ENCODE results near the gene ATF1. TPM values are rescaled to one million over a fixed set of nuclear protein-coding genes. Genes with fewer than 3 reads are reported as not detected.
A peak's percentile ranks its signal among the peaks of the same experiment; 100 is the strongest.

ATF1 gene
- 37.1 TPM for total RNA-seq (ENCODE audit: insufficient read depth, low replicate concordance)

DNA sequence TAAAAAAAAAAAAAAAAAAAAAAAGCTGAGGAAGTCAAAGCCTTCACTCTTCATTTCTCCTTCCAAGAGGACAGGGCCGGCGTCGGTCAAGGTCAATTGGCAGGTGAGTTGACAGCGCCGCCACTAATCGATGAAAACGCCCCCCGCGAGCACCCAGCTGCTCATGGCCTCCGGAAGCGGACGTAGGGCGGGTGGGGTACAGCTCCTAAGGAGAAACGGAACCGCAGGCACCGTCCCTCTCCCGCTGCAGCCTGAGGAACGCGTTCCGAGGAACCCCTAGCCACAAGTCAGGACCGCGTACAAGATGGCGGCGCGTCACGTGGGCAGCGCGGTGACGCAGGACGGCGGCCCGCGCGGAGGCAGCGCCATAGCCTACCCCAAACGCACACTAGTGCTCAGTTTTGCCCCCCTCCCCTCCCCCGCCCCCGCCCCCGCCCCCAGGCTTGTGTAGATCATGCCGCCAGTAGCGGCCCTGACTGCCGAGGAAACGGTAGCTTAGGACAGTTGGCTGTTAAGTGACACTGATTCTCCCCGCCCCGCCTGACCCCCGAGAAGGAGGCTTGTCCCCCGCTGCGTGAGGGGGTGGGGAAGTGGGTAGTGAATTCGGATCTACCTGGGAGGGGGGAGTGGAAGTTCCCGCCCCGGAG lies at the start of gene ATF1:
Gene ATF1, plus strand, starts transcription at position 463 of the 647 bp plus-strand sequence. CDS start 16,045 bp downstream, outside the sequence.
- DNase-seq (ENCODE audit: low spot score), result peak; percentile 94

DNA sequence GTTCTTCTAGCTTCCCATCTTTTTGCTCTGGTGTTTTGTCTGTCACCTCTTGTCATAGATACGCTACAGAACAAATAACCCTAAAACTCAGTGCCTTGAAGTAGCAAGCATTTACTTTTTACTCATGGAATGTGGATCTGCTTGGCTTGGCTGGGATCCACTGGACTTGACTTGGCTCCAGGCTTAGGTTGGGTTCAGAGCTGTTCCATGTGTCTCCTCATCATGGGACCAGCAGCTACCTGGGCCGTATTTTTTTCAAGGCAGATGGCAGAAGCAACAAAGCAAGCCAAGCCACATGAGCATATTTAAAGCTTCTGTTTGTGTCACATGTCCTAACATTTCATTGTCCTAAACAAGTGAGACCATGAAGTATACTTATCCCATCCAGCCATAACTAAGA lies 48.7 kb upstream of the ATF1 start:
- no peak for DNase-seq (ENCODE audit: low spot score)

DNA sequence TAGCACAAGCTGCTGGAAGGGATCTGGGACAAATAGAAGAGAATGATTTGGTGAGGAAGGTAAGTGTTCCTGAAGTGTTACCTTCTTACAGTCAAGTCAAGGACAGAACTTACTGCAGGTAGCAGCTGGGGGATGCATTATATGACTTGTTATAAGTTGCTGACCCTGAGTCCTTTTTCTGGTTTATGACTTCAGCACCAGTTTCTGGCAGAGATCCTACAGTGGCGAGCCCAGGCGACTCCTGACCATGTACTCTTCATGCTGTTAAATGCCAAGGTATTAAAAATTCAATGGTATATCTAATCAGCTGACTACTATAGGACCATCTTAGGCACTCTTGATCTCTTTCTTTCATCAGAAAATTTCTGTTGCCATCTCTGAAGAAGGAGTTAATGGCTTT lies 45.1 kb upstream of the ATF1 start:
- no peak for DNase-seq (ENCODE audit: low spot score)

DNA sequence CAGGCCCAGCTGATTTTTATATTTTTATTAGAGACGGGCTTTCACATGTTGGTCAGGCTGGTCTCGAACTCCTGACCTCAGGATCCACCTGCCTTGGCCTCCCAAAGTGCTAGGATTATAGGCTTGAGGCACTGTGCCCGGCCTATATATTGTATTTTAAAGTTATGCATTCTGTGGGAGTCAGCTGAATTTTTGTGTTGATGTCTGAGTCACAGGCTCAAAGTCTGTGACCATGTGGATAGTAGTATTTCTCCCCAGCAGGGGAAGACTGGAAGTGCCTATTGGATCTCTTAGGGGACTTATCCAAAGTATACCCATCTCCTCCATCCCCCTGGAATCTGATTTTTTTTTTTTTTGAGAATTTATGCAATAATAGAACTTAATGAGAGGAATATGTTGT lies 43.8 kb upstream of the ATF1 start:
- peak; percentile 19 for DNase-seq (ENCODE audit: low spot score)

DNA sequence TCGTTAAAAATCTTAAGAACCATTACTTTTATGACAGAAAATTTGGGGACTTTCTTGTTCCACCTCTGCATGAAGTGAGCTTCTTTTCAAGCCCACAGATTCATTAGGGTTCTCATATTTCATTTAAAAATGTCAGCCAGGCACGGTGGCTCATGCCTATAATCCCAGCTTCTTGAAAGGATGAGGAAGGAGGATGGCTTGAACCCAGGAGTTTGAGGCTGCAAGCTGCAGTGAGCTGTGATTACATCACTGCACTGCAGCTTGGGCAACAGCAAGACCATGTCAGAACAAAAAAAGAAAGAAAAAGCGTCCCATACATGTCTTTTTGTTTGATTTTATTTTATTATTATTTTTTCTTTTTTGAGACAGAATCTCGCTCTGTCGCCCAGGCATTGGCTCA lies 43.4 kb upstream of the ATF1 start:
- DNase-seq (ENCODE audit: low spot score), result peak; percentile 43

DNA sequence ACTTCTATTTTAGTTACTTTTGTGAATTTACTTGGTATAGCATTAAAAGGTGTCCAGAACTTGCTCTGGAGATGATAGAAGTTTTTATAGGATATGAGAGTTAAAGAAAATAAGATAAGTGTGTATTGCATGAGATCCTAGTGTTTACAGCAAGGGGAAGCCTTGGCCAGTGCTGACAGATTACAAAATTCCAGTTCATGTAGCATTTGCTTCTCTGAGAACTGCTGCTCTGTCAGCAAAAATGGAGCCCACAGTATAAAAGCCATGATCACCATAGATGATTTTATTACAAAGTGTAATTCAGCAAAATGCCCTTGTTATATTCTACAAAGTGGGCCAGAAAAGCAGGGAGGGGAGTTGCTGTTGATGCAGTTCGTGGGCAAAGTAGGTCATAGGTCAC lies 40.0 kb upstream of the ATF1 start:
- DNase-seq (ENCODE audit: low spot score), result peak; percentile 74

DNA sequence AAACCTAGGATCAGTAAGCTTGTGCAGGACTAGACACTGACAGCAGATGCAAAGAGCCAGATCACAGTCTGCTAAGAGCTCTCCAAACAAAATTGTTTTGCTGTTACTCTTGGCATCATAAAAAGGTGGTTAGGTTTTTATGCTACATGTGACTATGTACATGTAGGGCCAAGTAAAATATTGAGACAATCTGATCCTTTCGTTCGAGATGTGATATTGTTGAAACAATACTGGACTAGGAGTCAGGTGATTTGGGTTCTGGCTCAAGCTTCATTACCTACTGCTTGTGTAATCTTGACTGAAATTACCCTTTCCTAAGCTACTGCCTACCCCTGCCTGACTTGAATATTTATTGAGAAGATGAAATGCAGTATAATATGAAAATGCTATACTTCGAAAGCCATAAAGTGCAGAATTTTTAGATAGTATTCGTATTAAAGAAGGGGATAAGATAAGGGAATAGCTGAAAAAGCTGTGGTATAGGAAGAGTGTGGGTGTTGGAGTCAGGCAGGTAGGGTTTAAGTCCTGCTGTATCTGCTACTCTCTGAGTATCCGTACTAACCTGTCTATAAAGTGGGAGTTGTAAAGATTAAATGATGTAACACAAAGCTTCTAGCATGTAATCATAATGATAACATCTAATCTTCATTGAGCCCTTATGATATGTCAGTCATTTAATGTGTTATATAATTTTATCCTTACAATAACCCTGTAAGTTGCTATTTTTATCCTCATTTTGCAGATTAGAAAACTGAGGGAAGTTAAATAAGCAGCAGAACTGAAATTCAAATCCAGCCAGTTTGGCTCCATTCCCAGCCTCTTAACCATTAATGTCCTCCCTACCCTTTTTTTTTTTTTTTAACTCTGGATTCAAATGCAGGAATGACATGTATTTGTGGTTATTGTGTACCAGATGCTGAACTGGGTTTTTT lies 38.6 kb upstream of the ATF1 start:
- DNase-seq (ENCODE audit: low spot score), result peak; percentile 17

DNA sequence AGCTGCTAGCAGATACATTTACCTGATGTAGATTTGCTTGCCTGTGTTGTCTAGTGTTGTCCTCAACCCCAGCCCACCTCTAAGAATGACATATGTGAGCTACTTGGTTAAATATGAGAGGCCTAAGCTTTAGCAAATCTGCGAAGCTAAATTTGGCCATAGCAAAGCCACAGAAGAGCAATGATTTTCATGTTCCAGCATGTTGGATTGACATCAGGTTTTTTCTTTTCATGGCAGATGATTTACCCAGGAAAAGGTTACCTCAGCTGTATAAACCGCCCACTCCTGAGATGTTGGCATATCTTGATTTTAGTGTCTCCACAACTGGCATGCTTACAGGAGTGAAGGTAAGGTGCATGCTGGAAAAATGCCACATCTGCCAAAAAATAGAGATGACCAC lies 36.4 kb upstream of the ATF1 start:
- no peak for DNase-seq (ENCODE audit: low spot score)

DNA sequence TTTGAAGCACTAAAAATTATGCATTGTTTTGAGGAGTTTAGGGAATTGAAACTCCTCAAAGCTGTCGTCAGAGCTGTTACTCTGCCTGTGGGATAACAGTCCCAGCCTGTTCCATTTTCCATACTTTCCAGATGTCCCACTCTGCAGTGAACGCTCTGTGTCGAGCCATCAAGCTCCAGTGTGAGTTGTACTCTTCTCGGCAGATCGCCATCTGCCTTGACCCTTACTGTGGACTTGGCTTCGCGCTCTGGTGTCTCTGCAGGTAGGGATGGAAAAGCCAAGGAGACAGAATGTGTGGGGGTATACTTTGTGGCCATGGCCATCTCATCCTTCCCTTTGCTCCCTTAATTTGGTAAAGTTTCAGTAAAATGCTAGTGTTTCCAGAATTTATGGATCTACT lies 35.5 kb upstream of the ATF1 start:
- no peak for DNase-seq (ENCODE audit: low spot score)

DNA sequence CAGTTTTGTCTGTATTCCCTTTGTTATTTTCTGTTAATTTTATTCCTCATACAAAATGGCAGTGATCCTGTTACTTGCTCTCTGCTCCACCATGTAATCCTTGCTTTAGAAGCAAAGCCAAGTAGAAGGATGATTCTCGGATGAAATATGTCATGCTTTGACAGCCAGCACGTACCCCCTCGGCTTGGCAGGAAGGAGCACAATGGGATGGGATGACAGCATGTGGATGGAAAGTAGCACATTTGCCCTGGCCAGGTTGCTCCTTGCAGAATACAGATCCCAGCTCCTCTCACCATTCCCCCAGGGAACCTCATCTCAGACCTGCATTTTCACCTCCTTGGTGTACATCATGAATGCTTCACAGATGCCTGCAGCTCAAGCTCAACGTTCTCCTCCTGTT lies 35.1 kb upstream of the ATF1 start:
- no peak for DNase-seq (ENCODE audit: low spot score)

DNA sequence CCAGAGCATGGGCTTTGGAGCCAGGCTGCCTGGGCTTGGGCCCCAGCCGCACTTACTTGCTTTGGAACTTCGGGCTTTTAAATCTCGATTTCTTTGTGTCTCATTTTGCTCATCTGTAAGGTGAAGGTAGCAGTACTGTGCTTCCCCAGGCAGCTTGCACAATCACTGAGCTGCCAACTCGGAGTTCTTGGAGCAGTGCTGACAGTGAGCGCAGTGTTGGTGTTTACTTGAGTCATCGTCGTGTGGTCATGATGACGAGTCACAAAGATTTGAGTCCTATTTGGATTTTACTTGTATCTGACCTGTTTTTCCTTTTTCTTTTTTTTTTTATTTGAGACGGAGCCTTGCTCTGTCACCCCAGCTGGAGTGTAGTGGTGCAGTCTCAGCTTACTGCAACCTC lies 31.3 kb upstream of the ATF1 start:
- DNase-seq (ENCODE audit: low spot score), result no peak

DNA sequence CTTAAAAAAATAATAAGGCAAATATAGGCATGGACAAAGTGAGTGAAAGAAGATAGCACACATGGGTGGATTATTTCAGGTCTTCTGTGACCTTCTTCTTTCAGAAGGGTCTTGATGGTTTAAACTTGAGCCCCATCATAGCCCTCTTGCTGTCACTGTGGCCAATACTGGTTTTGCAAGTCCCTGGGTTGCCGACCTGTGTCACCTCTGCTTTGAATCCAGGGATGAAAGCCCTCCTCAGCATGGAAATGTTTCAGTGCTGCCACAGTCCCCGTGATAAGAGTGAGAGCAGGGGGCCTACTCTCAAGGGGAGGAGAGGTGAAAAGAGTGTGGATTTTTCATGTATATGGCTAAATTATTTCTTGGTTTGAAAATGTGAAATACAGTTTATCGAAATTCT lies 30.2 kb upstream of the ATF1 start:
- no peak for DNase-seq (ENCODE audit: low spot score)

DNA sequence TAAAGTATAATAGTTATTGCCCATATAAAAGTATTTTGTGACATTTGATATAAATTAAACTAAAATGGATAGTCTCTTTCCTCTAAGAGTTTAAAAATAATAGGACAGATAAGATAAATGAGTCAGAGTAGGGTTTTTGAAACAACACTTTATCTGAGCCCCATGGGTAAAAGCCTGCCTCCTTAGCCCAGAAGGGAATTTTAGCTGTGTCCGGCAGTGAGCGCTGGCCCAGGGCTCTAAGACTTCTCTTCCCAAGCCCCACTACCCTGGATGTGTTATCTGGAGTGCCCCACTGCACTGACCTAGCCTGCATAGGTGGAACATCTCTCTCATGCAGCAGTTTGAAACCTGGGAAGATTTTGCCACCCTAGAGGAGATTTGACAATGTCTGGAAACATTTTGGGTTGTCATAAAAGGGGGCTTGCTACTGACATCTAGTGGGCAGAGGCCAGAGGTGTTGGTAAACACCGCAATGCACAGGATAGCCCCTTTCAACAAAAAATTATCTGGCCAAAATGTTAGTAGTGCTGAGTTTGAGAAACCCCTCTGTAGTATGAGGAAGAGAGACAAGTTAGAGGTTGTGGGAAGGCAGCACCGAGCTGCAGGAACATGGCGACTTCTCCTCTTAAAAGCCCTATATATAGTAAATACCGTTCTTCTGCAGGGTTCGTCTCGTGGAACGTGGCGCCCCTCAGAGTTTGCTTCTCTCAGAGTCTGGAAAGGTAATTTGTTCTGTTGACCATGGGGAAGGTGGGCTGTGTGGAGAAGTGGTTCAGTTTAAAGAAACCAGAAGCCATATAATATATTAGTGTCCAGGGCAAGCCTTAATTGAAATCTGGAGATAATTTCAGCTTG lies 29.3 kb upstream of the ATF1 start:
- peak; percentile 35 for DNase-seq (ENCODE audit: low spot score)

DNA sequence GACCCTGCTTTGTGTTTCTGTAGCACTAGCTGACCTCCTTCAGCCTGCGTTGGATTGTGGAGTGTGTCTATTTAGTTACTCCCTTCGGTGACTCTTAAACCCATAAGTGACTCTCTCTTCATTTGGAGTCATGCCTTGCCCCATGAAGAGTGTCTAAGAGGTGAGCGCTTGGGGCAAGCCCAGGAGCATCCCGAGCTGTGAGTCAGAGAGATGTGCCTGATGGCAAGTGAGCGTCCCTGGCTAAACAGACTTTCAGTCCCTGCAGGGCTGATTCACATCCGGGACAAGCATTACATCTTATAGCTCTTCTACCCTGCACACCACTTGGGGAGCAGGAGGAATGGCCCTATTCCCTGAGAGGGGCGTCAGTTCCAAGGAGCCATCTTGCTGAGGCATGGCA lies 24.3 kb upstream of the ATF1 start:
- DNase-seq (ENCODE audit: low spot score), result no peak

DNA sequence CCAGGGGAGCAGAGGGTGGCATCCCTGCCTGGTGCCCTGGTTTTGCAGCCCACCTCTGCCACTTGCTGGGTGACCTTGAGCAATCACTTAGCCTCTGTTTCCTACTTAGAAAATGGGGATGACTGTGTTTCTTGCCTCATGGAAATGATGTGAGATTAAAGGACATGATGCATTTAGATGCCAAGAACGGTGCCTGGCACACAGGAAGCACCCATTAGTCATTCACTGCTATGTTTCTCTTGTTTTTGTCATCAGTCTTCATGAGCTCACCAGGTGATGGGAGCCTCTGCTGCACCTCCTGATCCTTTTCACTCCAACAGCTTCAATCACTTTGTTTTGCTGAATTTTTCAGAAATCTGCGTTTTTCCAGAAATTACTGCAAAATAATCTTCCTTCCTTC lies 23.6 kb upstream of the ATF1 start:
- DNase-seq (ENCODE audit: low spot score), result no peak

DNA sequence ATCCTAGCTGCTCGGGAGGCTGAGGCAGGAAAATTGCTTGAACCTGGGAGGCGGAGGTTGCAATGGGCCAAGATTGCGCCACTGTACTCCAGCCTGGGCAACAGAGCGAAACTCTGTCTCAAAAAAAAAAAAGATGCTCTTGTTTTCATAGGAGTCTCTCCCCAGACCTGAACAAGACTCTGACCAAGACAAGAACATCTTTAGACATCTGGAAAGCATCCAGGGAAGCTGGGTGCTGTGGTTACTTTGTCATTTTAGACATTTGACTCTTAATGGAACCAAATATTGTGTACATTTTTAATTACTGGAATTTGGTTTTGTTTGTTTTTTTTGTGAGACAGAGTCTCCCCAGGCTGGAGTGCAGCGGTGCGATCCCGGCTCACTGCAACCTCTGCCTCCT lies 21.1 kb upstream of the ATF1 start:
- no peak for DNase-seq (ENCODE audit: low spot score)

DNA sequence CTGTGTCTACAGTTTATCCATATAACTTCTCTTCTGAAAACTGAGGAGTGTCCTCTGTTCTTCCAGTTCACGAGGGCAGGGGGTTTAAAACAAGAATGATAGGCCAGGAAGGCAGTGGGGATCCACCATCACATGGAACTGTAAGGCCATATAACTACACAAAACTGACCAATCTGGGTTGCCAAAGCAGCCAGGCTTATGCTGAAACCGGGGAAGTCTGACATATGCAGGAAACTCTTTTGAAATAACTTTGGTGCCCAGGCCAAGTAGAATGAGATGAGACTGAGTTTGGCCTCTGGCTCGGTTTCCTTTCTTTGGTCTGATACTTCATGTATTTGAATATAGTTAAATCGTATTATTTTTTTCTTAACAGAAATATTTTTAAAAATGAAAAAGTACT lies 18.0 kb upstream of the ATF1 start:
- no peak for DNase-seq (ENCODE audit: low spot score)

DNA sequence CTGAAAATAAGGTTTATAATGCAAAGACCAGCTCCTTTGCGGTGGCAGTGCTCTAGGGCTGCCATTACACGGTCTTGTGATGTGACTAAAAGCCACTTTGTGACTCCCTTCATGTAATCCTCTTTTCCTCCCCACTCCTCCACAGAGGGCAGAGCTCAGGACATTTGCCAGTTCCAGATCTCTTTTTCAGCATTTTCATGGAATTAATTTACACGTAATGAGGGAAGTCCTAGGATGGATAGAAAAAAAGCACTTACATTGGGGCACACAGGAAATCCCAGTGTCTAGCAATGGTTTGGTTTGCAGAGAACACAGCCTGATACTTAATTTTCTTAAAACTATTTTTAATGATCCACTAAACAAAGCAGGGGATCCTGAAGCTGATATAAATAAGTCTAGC lies 17.5 kb upstream of the ATF1 start:
- DNase-seq (ENCODE audit: low spot score), result no peak

DNA sequence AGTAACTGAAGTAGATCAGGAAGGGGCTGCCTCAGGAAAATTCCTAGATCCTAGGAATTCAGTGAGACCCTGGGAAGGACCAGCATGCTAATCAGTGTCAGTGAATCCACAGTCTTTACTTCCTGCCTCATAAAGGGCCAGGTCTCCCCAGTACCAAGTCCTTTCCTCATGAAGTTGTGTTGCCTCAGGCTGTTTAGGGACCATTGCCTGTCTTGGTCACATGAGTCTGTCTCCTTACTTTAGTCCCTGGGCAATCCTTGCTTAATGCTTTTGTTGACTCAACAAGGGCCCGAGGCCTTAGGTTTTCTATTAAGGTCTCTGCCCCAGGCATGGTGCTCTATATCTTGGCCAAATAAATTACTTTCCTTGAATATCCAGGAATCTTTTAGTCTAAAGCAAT lies 16.1 kb upstream of the ATF1 start:
- DNase-seq (ENCODE audit: low spot score), result no peak

DNA sequence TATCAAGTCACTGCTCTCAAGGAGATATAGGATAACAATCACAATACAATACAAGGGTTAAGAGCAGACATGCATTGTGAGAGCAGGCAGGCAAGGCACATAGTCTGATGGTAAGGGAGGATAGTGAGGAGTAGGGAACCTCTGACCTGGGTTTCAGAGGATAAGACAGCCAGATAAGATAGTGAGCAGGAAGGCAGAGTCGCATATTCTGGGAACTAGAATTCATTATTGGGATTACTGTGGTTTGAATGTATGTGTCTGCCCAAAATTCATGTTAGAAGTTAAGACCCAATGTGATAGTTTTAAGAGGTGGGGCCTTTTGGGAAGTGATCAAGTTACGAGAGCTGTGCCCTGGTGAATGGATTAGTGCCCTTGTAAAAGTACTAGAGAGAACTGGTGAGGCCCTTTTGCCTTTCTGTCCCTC lies 14.4 kb upstream of the ATF1 start:
- DNase-seq (ENCODE audit: low spot score), result no peak

DNA sequence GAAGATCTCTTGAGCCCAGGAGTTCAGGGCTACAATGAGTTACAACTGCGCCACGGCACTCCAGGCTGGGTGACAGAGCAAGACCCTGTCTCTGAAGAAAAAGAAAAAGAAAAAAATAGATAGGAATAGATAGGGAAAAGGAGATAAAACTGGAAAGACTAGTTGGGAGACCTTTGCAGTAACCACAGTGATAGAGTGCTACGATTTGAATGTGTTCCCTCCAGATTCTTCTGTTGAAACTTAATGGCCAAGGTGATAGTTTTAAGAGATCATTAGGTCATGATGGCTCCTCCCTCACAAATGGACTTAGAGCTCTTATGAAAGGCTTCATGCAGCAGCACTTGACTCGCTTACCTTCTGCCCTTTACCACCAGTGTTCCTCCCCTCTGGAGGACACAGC lies 13.5 kb upstream of the ATF1 start:
- no peak for DNase-seq (ENCODE audit: low spot score)

Data from umbilical cord (tissue), 2 donors.